ENCODE measurements around the gene SLIT3. TPM values are rescaled to one million over a fixed set of nuclear protein-coding genes. Genes with fewer than 3 reads are reported as not detected.

The SLIT3 gene
- total RNA-seq, 2 experiments from 2014 or later: 5.4 to 7.3 TPM

GRCh38 chr5:169011009-169011408, 289.9 kb downstream of the SLIT3 start:
- DNase-seq (no peak), ATAC-seq (no peak)
- Mint-ChIP-seq H3K27ac (no peak overlapping the region), H3K27me3 (peaks cover 5% of the 10 kb centered on the region), H3K4me3 (no peak overlapping the region), H3K4me1 (no peaks in the 10 kb centered on the region), H3K36me3 (ENCODE audit: low read depth) (no peaks in the 10 kb centered on the region), H3K9me3 (ENCODE audit: low read depth) (no peaks in the 10 kb centered on the region)
- intact Hi-C loops (cut with DNase I, micrococcal nuclease): no loop called here
- ChIA-PET POLR2A (no interaction called here), CTCF (interaction anchor here (0.7 kb wide), 1 partner anchor 263 kb away, joined by 3 read pairs; no protein-coding TSS in a partner anchor)

GRCh38 chr5:169009123-169009522, 291.8 kb downstream of the SLIT3 start:
- Mint-ChIP-seq H3K4me3 (no peak overlapping the region), H3K4me1 (no peaks in the 10 kb centered on the region), H3K9me3 (ENCODE audit: low read depth) (no peaks in the 10 kb centered on the region), H3K36me3 (ENCODE audit: low read depth) (no peaks in the 10 kb centered on the region), H3K27me3 (peaks cover 5% of the 10 kb centered on the region), H3K27ac (no peak overlapping the region)
- CTCF ChIA-PET: interaction anchor here (1.1 kb wide), 1 partner anchor 122 kb away, joined by 3 read pairs; no protein-coding TSS in a partner anchor
- intact Hi-C loops (cut with DNase I, micrococcal nuclease): no loop called here
- ATAC-seq (no peak), DNase-seq (no peak)
- POLR2A ChIA-PET: no interaction called here

- ATAC-seq (no peak), DNase-seq (no peak)
- H3K27ac Mint-ChIP-seq: no peak overlapping the region
- H3K9me3 Mint-ChIP-seq (ENCODE audit: low read depth): no peaks in the 10 kb centered on the region
- no peaks in the 10 kb centered on the region for H3K36me3 Mint-ChIP-seq (ENCODE audit: low read depth)
- POLR2A ChIA-PET: interaction anchor here (0.7 kb wide), 1 partner anchor 10 kb away, joined by 3 read pairs; no protein-coding TSS in a partner anchor
- no peaks in the 10 kb centered on the region for H3K4me1 Mint-ChIP-seq
- H3K27me3 Mint-ChIP-seq: peaks cover 12% of the 10 kb centered on the region
- CTCF ChIA-PET: no interaction called here
- H3K4me3 Mint-ChIP-seq: no peak overlapping the region
- intact Hi-C loops (cut with DNase I, micrococcal nuclease): no loop called here
Measured at GRCh38 chr5:169006842-169007790, 293.8 kb downstream of the SLIT3 start.

GRCh38 chr5:169004551-169004950, 296.4 kb downstream of the SLIT3 start:
- ATAC-seq (no peak), DNase-seq (no peak)
- H3K27ac Mint-ChIP-seq: no peak overlapping the region
- peaks cover 13% of the 10 kb centered on the region for H3K27me3 Mint-ChIP-seq
- H3K9me3 Mint-ChIP-seq (ENCODE audit: low read depth): no peaks in the 10 kb centered on the region
- ChIA-PET POLR2A (no interaction called here), CTCF (no interaction called here)
- H3K36me3 Mint-ChIP-seq (ENCODE audit: low read depth): no peaks in the 10 kb centered on the region
- H3K4me3 Mint-ChIP-seq: no peak overlapping the region
- H3K4me1 Mint-ChIP-seq: no peaks in the 10 kb centered on the region
- intact Hi-C loops (cut with DNase I, micrococcal nuclease): no loop called here

- no peak for ATAC-seq
- intact Hi-C loops (cut with DNase I, micrococcal nuclease): no loop called here
- Mint-ChIP-seq H3K4me1 (no peaks in the 10 kb centered on the region), H3K27ac (no peak overlapping the region), H3K27me3 (peaks cover 13% of the 10 kb centered on the region), H3K36me3 (ENCODE audit: low read depth) (no peaks in the 10 kb centered on the region), H3K9me3 (ENCODE audit: low read depth) (no peaks in the 10 kb centered on the region), H3K4me3 (no peak overlapping the region)
- no peak for DNase-seq
- POLR2A ChIA-PET: no interaction called here
- CTCF ChIA-PET: interaction anchor here (0.6 to 0.9 kb wide), 2 partner anchors 75 to 79 kb away, joined by 3 read pairs; no protein-coding TSS in a partner anchor
Measured at GRCh38 chr5:169003721-169004541, 297.0 kb downstream of the SLIT3 start.

GRCh38 chr5:169002953-169003555, 297.9 kb downstream of the SLIT3 start:
- Mint-ChIP-seq H3K27ac (no peak overlapping the region), H3K36me3 (ENCODE audit: low read depth) (no peaks in the 10 kb centered on the region), H3K4me3 (no peak overlapping the region), H3K9me3 (ENCODE audit: low read depth) (no peaks in the 10 kb centered on the region), H3K27me3 (peaks cover 10% of the 10 kb centered on the region), H3K4me1 (no peaks in the 10 kb centered on the region)
- DNase-seq: no peak
- ATAC-seq: no peak
- intact Hi-C loops (cut with DNase I, micrococcal nuclease): no loop called here
- ChIA-PET POLR2A (no interaction called here), CTCF (interaction anchor here (0.6 to 0.9 kb wide), 2 partner anchors 76 to 78 kb away, joined by 3 read pairs; no protein-coding TSS in a partner anchor)

- ChIA-PET POLR2A (no interaction called here), CTCF (interaction anchor here (1.1 kb wide), 1 partner anchor 16 kb away, joined by 3 read pairs; no protein-coding TSS in a partner anchor)
- Mint-ChIP-seq H3K27ac (no peak overlapping the region), H3K4me3 (no peak overlapping the region), H3K27me3 (peaks cover 14% of the 10 kb centered on the region), H3K4me1 (no peaks in the 10 kb centered on the region), H3K36me3 (ENCODE audit: low read depth) (no peaks in the 10 kb centered on the region), H3K9me3 (ENCODE audit: low read depth) (no peaks in the 10 kb centered on the region)
- DNase-seq (no peak), ATAC-seq (no peak)
- intact Hi-C loops (cut with DNase I, micrococcal nuclease): no loop called here
Measured at GRCh38 chr5:169001394-169001793, 299.5 kb downstream of the SLIT3 start.

GRCh38 chr5:168995024-168995423, 305.9 kb downstream of the SLIT3 start:
- Mint-ChIP-seq H3K4me1 (no peaks in the 10 kb centered on the region), H3K27ac (no peak overlapping the region), H3K27me3 (peaks cover 6% of the 10 kb centered on the region), H3K4me3 (no peak overlapping the region), H3K9me3 (ENCODE audit: low read depth) (no peaks in the 10 kb centered on the region), H3K36me3 (ENCODE audit: low read depth) (no peaks in the 10 kb centered on the region)
- intact Hi-C loops (cut with DNase I, micrococcal nuclease): no loop called here
- POLR2A ChIA-PET: no interaction called here
- CTCF ChIA-PET: interaction anchor here (0.7 to 1.8 kb wide), 3 partner anchors 8 to 46 kb away, joined by 3 to 10 read pairs (median 4); no protein-coding TSS in a partner anchor
- no peak for DNase-seq
- ATAC-seq: no peak

- no peak for DNase-seq
- ATAC-seq: no peak
- ChIA-PET CTCF (no interaction called here), POLR2A (no interaction called here)
- H3K9me3 Mint-ChIP-seq (ENCODE audit: low read depth): no peaks in the 10 kb centered on the region
- H3K27ac Mint-ChIP-seq: no peak overlapping the region
- H3K27me3 Mint-ChIP-seq: peaks cover 9% of the 10 kb centered on the region
- intact Hi-C loops (cut with DNase I, micrococcal nuclease): no loop called here
- H3K4me1 Mint-ChIP-seq: peaks cover under 1% of the 10 kb centered on the region
- no peak overlapping the region for H3K4me3 Mint-ChIP-seq
- no peaks in the 10 kb centered on the region for H3K36me3 Mint-ChIP-seq (ENCODE audit: low read depth)
Measured at GRCh38 chr5:168992687-168993086, 308.3 kb downstream of the SLIT3 start.

GRCh38 chr5:168992016-168992415, 308.9 kb downstream of the SLIT3 start:
- Mint-ChIP-seq H3K4me1 (peaks cover 4% of the 10 kb centered on the region), H3K36me3 (ENCODE audit: low read depth) (no peaks in the 10 kb centered on the region), H3K27ac (no peak overlapping the region), H3K27me3 (peaks cover 12% of the 10 kb centered on the region), H3K4me3 (no peak overlapping the region), H3K9me3 (ENCODE audit: low read depth) (no peaks in the 10 kb centered on the region)
- no peak for ATAC-seq
- no peak for DNase-seq
- intact Hi-C loops (cut with DNase I, micrococcal nuclease): no loop called here
- ChIA-PET POLR2A (no interaction called here), CTCF (no interaction called here)

- peaks cover 11% of the 10 kb centered on the region for H3K27me3 Mint-ChIP-seq
- POLR2A ChIA-PET: no interaction called here
- no peaks in the 10 kb centered on the region for H3K9me3 Mint-ChIP-seq (ENCODE audit: low read depth)
- no peaks in the 10 kb centered on the region for H3K36me3 Mint-ChIP-seq (ENCODE audit: low read depth)
- H3K4me1 Mint-ChIP-seq: peaks cover 4% of the 10 kb centered on the region
- H3K27ac Mint-ChIP-seq: no peak overlapping the region
- intact Hi-C loops (cut with DNase I, micrococcal nuclease): no loop called here
- CTCF ChIA-PET: interaction anchor here (0.6 kb wide), 1 partner anchor 334 kb away, joined by 3 read pairs; no protein-coding TSS in a partner anchor
- no peak overlapping the region for H3K4me3 Mint-ChIP-seq
- DNase-seq (no peak), ATAC-seq (no peak)
Measured at GRCh38 chr5:168991311-168991710, 309.6 kb downstream of the SLIT3 start.

Data from activated CD4-positive, alpha-beta T cell treated with anti-CD3 and anti-CD28 coated beads for 36 hours (primary cell).